H1 (cell line): ENCODE results near the gene HILPDA.

ENCODE experiments used
- CBX8 ChIP-seq: fragments of 300-800, 300-1000 bp; sonication (generic); IDR thresholded peaks from 2 replicates; pipeline ENCODE4 v1.7.1; 2016; ENCODE audit warnings: low read depth, low read length, borderline replicate concordance
- EP300 ChIP-seq, 2 experiments: IDR thresholded peaks; 1 replicate in 1 of 2; 2 replicates in 1 of 2; pipeline ENCODE4 v1.6.1; 2011 to 2012; ENCODE audit warnings: low read depth in 2 of 2, low read length in 2 of 2, mild to moderate bottlenecking in 2 of 2, borderline replicate concordance in 1 of 2, inconsistent platforms in 1 of 2, moderate library complexity in 1 of 2
- EZH2 ChIP-seq: fragments of 200-600 bp; sonication (generic); IDR thresholded peaks from 2 replicates; pipeline ENCODE4 v1.7.1; 2012; ENCODE audit warnings: low read depth, mild to moderate bottlenecking, moderate library complexity, low read length, inconsistent platforms; ENCODE audit not compliant: severe bottlenecking
- JUN ChIP-seq: IDR thresholded peaks from 2 replicates; pipeline ENCODE4 v1.6.1; 2011; ENCODE audit warnings: low read depth, mild to moderate bottlenecking, improper control_type of control experiment, low read length
- POLR2A ChIP-seq, 2 experiments: IDR thresholded peaks; 1 replicate in 1 of 2; 2 replicates in 1 of 2; pipeline ENCODE4 v1.6.1; 2011; ENCODE audit warnings: low read depth in 2 of 2, low read length in 2 of 2, mild to moderate bottlenecking in 2 of 2; ENCODE audit errors: control extremely low read depth in 1 of 2
- POLR2AphosphoS5 ChIP-seq: IDR thresholded peaks from 2 replicates; pipeline ENCODE4 v1.6.1; 2011; ENCODE audit warnings: low read depth, low read length
- TAF1 ChIP-seq: IDR thresholded peaks from 2 replicates; pipeline ENCODE4 v1.6.1; 2011; ENCODE audit warnings: mild to moderate bottlenecking, low read depth, low read length
- TEAD4 ChIP-seq: IDR thresholded peaks from 2 replicates; pipeline ENCODE4 v1.6.1; 2012; ENCODE audit warnings: low read depth, low read length, inconsistent platforms, mixed read lengths
- ZNF274 ChIP-seq: IDR thresholded peaks from 2 replicates; pipeline ENCODE4 v1.7.0; 2012; ENCODE audit warnings: low read length, borderline replicate concordance; ENCODE audit errors: extremely low read depth
- TF ChIP-seq, protein P1 (sequence below), 3 experiments: IDR thresholded peaks; 1 replicate in 2 of 3; 2 replicates in 1 of 3; pipeline versions ENCODE4 v1.5.1 to v1.6.1; 2011; ENCODE audit warnings: low read length in 3 of 3, mild to moderate bottlenecking in 3 of 3, inconsistent platforms in 2 of 3, low read depth in 1 of 3, moderate library complexity in 1 of 3; ENCODE audit not compliant: insufficient read depth in 1 of 3; ENCODE audit errors: control extremely low read depth in 1 of 3
- TF ChIP-seq, protein P2 (sequence below): IDR thresholded peaks from 2 replicates; pipeline ENCODE4 v1.6.1; 2011; ENCODE audit warnings: low read length, improper control_type of control experiment
- TF ChIP-seq, protein P3 (sequence below): IDR thresholded peaks from 2 replicates; pipeline ENCODE4 v1.6.1; 2012; ENCODE audit warnings: low read length, inconsistent platforms

DNA sequence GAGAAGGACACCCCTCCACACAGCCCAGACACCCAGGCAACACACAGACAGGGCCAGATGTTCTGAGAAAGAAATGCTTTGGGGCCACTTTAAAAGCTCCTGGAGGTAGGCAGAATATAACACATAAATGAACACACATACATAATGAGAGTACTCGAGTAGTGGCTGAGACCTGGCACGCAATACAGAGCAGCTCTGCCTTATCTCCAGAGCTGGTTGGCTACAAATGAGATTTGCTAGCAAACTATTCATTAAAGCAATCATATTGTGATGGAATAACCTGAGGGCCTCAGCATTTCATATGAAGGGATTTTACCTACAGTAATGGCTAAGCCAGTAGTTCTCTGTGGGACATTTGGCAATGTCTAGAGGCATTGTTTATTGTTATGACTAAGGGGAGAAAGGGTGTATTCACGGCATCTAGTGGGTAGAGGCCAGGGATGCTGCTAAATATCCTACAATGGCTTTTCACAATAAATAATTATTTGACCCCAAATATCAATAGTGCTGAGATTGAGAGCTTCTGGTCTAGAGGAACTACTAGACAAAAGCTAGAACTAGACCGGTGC, 40.4 kb upstream of the HILPDA start:
- TF ChIP-seq, protein P1, sequence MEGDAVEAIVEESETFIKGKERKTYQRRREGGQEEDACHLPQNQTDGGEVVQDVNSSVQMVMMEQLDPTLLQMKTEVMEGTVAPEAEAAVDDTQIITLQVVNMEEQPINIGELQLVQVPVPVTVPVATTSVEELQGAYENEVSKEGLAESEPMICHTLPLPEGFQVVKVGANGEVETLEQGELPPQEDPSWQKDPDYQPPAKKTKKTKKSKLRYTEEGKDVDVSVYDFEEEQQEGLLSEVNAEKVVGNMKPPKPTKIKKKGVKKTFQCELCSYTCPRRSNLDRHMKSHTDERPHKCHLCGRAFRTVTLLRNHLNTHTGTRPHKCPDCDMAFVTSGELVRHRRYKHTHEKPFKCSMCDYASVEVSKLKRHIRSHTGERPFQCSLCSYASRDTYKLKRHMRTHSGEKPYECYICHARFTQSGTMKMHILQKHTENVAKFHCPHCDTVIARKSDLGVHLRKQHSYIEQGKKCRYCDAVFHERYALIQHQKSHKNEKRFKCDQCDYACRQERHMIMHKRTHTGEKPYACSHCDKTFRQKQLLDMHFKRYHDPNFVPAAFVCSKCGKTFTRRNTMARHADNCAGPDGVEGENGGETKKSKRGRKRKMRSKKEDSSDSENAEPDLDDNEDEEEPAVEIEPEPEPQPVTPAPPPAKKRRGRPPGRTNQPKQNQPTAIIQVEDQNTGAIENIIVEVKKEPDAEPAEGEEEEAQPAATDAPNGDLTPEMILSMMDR (IDR thresholded peaks at IDR 0.05; ENCODE audit: control extremely low read depth in 1 of 3, insufficient read depth in 1 of 3, low read depth in 1 of 3, low read length in 3 of 3): no peak
- TF ChIP-seq EZH2 (no peak), EP300 (IDR thresholded peaks at IDR 0.05; ENCODE audit: borderline replicate concordance in 1 of 2, low read depth in 2 of 2, low read length in 2 of 2) (no peak), ZNF274 (no peak), POLR2A (IDR thresholded peaks at IDR 0.05; ENCODE audit: control extremely low read depth in 1 of 2, low read depth in 2 of 2, low read length in 2 of 2) (no peak), JUN (no peak), TAF1 (no peak), TEAD4 (no peak), CBX8 (no peak), POLR2AphosphoS5 (no peak)
- TF ChIP-seq, protein P2, sequence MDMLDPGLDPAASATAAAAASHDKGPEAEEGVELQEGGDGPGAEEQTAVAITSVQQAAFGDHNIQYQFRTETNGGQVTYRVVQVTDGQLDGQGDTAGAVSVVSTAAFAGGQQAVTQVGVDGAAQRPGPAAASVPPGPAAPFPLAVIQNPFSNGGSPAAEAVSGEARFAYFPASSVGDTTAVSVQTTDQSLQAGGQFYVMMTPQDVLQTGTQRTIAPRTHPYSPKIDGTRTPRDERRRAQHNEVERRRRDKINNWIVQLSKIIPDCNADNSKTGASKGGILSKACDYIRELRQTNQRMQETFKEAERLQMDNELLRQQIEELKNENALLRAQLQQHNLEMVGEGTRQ: no peak
- TF ChIP-seq, protein P3, sequence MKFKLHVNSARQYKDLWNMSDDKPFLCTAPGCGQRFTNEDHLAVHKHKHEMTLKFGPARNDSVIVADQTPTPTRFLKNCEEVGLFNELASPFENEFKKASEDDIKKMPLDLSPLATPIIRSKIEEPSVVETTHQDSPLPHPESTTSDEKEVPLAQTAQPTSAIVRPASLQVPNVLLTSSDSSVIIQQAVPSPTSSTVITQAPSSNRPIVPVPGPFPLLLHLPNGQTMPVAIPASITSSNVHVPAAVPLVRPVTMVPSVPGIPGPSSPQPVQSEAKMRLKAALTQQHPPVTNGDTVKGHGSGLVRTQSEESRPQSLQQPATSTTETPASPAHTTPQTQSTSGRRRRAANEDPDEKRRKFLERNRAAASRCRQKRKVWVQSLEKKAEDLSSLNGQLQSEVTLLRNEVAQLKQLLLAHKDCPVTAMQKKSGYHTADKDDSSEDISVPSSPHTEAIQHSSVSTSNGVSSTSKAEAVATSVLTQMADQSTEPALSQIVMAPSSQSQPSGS: no peak
